GM23338 (cell line): ENCODE results near the gene HEATR1. TPM values are rescaled to one million over a fixed set of nuclear protein-coding genes. Genes with fewer than 3 reads are reported as not detected.

Source experiments
- ATAC-seq: fragments of 200-7000 bp; cut with Tn5 transposase; 3 replicates; pipeline ENCODE4 v1.9.1; 2020
- DNase-seq: peaks from one replicate; pipeline ENCODE4 v3.0.0-alpha.2; 2015; ENCODE audit warnings: low spot score
- H2AFZ ChIP-seq: fragments of 200-600 bp; sonication (generic); 2 replicates; pipeline ENCODE4 v1.8.0; 2016; ENCODE audit warnings: antibody characterized with exemption, mild to moderate bottlenecking, moderate library complexity
- H3F3A ChIP-seq: fragments of 200-600 bp; sonication (generic); replicated peaks from 2 replicates; pipeline ENCODE4 v1.8.0; 2017; ENCODE audit warnings: antibody characterized with exemption, mixed run types, low read depth
- H3K27ac ChIP-seq: fragments of 200-600 bp; sonication (generic); 2 replicates; pipeline ENCODE4 v1.6.1; 2016; ENCODE audit warnings: low read depth
- H3K27me3 ChIP-seq: fragments of 200-600 bp; sonication (generic); 2 replicates; pipeline ENCODE4 v1.8.0; 2016; ENCODE audit warnings: mild to moderate bottlenecking, mixed run types, moderate library complexity; ENCODE audit not compliant: insufficient read depth
- H3K36me3 ChIP-seq: fragments of 200-600 bp; sonication (generic); 2 replicates; pipeline ENCODE4 v1.8.0; 2016; ENCODE audit warnings: mild to moderate bottlenecking; ENCODE audit not compliant: insufficient read depth
- H3K4me1 ChIP-seq: fragments of 200-600 bp; sonication (generic); 2 replicates; pipeline ENCODE4 v1.8.0; 2016; ENCODE audit warnings: mild to moderate bottlenecking, moderate library complexity; ENCODE audit not compliant: insufficient read depth
- H3K4me2 ChIP-seq: fragments of 200-600 bp; sonication (generic); 2 replicates; pipeline ENCODE4 v1.7.1; 2017; ENCODE audit warnings: mixed run types
- H3K4me3 ChIP-seq: fragments of 200-600 bp; sonication (generic); 2 replicates; pipeline ENCODE4 v1.6.1; 2016; ENCODE audit warnings: mixed run types
- H3K79me2 ChIP-seq: fragments of 200-600 bp; sonication (generic); replicated peaks from 2 replicates; pipeline ENCODE4 v1.8.0; 2017; ENCODE audit warnings: mild to moderate bottlenecking; ENCODE audit not compliant: insufficient read depth
- H3K9me2 ChIP-seq: fragments of 200-600 bp; sonication (generic); 2 replicates; pipeline ENCODE4 v1.8.0; 2017; ENCODE audit not compliant: insufficient read depth
- H4K20me1 ChIP-seq: fragments of 200-600 bp; sonication (generic); replicated peaks from 2 replicates; pipeline ENCODE4 v1.8.0; 2017; ENCODE audit warnings: mild to moderate bottlenecking; ENCODE audit not compliant: insufficient read depth
- H3K27ac Mint-ChIP-seq: 2 replicates; pipeline ENCODE4 v1.8.0; 2020; ENCODE audit warnings: inconsistent platforms, mild to moderate bottlenecking, moderate library complexity, mixed read lengths
- H3K27me3 Mint-ChIP-seq: 3 replicates; pipeline ENCODE4 v1.8.0; 2022; ENCODE audit warnings: low read depth, mild to moderate bottlenecking, moderate library complexity, mixed read lengths, inconsistent platforms; ENCODE audit not compliant: insufficient read depth, poor library complexity
- H3K36me3 Mint-ChIP-seq: 3 replicates; pipeline ENCODE4 v1.8.0; 2021; ENCODE audit warnings: low read depth, mild to moderate bottlenecking, inconsistent platforms, moderate library complexity, mixed read lengths
- H3K4me1 Mint-ChIP-seq: 3 replicates; pipeline ENCODE4 v1.8.0; 2020; ENCODE audit warnings: mild to moderate bottlenecking, inconsistent platforms, mixed read lengths
- H3K4me3 Mint-ChIP-seq: 3 replicates; pipeline ENCODE4 v1.8.0; 2021; ENCODE audit warnings: moderate library complexity, mild to moderate bottlenecking, inconsistent platforms, mixed read lengths
- H3K9me3 Mint-ChIP-seq: 3 replicates; pipeline ENCODE4 v1.8.0; 2020; ENCODE audit warnings: moderate library complexity, mild to moderate bottlenecking, inconsistent platforms, mixed read lengths
- CREB1 ChIP-seq: fragments of 250-450 bp; sonication (Bioruptor Pico); IDR thresholded peaks from 2 replicates; pipeline ENCODE4 v1.5.0; 2020; ENCODE audit warnings: low read depth, mild to moderate bottlenecking, moderate library complexity
- EZH2 ChIP-seq: fragments of 200-600 bp; sonication (generic); IDR thresholded peaks from one replicate; pipeline ENCODE4 v1.8.0; 2017; ENCODE audit warnings: antibody characterized with exemption, mild to moderate bottlenecking, low read depth; ENCODE audit not compliant: unreplicated experiment
- EZH2phosphoT487 ChIP-seq: fragments of 200-600 bp; sonication (generic); IDR thresholded peaks from one replicate; pipeline ENCODE4 v1.8.1; 2018; ENCODE audit warnings: antibody characterized with exemption; ENCODE audit not compliant: unreplicated experiment
- JUNB ChIP-seq: IDR thresholded peaks from one replicate; pipeline ENCODE4 v1.6.1; 2016; ENCODE audit warnings: antibody characterized with exemption; ENCODE audit not compliant: unreplicated experiment
- NANOG ChIP-seq: IDR thresholded peaks from 2 replicates; pipeline ENCODE4 v1.6.1; 2016; ENCODE audit warnings: antibody characterized with exemption, borderline replicate concordance
- POLR2AphosphoS5 ChIP-seq: IDR thresholded peaks from 2 replicates; pipeline ENCODE4 v1.6.1; 2016; ENCODE audit warnings: antibody characterized with exemption, low read depth
- STAT1 ChIP-seq: IDR thresholded peaks from one replicate; pipeline ENCODE4 v1.6.1; 2016; ENCODE audit warnings: antibody characterized with exemption; ENCODE audit not compliant: unreplicated experiment
- ZNF114 ChIP-seq: fragments of 250-450 bp; sonication (Bioruptor Pico); IDR thresholded peaks from 2 replicates; pipeline ENCODE4 v1.5.0; 2020; ENCODE audit warnings: mild to moderate bottlenecking, moderate library complexity
- ZNF331 ChIP-seq: fragments of 250-450 bp; sonication (Bioruptor Pico); IDR thresholded peaks from 2 replicates; pipeline ENCODE4 v1.5.0; 2020; ENCODE audit warnings: low read depth, mild to moderate bottlenecking, moderate library complexity
- polyA plus RNA-seq: library from polyadenylated mRNA; unstranded; fragments of >200 nt; fragmentation: Nextera tagmentation; extraction: Ambion mirVana; gene quantifications from 2 replicates; pipeline ENCODE4 v1.2.1, GENCODE V29; 2016
- total RNA-seq: library from RNA; depleted of rRNA; stranded (reverse); fragments of >200 nt; shearing (Covaris generic); gene quantifications from 2 replicates; pipeline ENCODE4 v1.2.3, GENCODE V29; 2014
- TF ChIP-seq, protein P1 (sequence below): IDR thresholded peaks from one replicate; pipeline ENCODE4 v1.6.1; 2018; ENCODE audit warnings: antibody characterized with exemption; ENCODE audit not compliant: unreplicated experiment
- TF ChIP-seq, protein P2 (sequence below), 2 experiments: fragments of 200-600 bp in 1 of 2; sonication (generic) in 1 of 2; conservative IDR thresholded peaks; 2 replicates each; pipeline versions ENCODE4 v1.5.1 to v1.6.1; 2016 to 2017; ENCODE audit warnings: antibody characterized with exemption in 2 of 2, low read depth in 2 of 2, mild to moderate bottlenecking in 2 of 2, moderate library complexity in 1 of 2
- TF ChIP-seq, protein P3 (sequence below): fragments of 250-450 bp; sonication (Bioruptor Pico); IDR thresholded peaks from 2 replicates; pipeline ENCODE4 v1.5.0; 2020; ENCODE audit warnings: mild to moderate bottlenecking, moderate library complexity
- TF ChIP-seq, protein P4 (sequence below): IDR thresholded peaks from 2 replicates; pipeline ENCODE4 v1.6.1; 2016; ENCODE audit warnings: antibody characterized with exemption

Gene HEATR1
- total and polyA plus RNA-seq, 2 experiments from 2014 or later: 17.2 to 81.1 TPM

DNA sequence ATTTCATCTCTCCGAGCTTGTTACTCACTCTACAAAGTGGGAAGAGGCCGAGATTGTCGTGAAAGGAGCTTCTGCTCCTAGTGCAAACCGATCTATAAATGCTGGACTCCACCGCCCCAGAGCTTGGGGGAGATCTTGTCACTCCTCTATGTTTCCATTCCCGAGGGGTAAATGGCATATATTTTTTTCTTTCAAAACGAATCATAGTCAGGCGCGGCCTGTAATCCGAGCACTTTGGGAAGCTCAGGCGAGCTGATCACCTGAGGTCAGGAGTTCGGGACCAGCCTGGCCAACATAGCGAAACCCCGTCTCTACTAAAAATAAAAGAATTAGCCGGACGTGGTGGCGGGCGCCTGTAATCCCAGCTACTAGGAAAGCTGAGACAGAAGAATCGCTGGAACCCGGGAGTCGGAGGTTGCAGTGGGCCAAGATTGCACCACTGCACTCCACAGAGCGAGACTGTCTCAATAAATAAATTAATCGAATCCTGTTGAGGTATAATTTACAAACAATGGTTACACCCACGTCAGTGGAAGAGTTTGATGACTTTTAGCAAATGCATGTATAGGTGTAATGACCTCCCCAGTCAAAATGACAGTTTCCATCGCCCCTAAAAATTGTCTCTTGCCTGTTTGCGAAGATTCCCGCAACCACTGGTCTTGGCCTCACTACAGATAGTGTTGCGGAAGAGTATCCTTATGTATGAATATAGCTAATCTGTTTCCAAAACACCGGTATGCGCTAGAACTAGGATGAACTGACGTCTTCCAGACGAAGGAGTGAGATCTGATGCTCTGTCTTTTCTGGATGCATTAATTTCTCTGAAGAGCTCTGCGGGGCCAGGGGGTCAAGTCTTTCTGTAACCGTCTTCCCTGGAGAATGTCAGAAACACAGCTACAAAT lies 840 bp upstream of the HEATR1 start:
- Histone ChIP-seq H3K4me2 (peak overlapping the region; percentile 98), H3F3A (no peaks in the 10 kb centered on the region), H4K20me1 (peaks cover 5% of the 10 kb centered on the region; the same call in 1 of the 2 replicates), H3K9me2 (no peaks in the 10 kb centered on the region), H3K79me2 (peaks cover 40% of the 10 kb centered on the region), H3K4me3 (peak overlapping the region; percentile 67), H3K4me1 (peaks cover 12% of the 10 kb centered on the region), H3K36me3 (peaks cover 15% of the 10 kb centered on the region), H3K27ac (peak overlapping the region; percentile 83), H2AFZ (peak overlapping the region; percentile 92), H3K27me3 (no peaks in the 10 kb centered on the region)
- Mint-ChIP-seq H3K27me3 (peaks cover 8% of the 10 kb centered on the region), H3K4me1 (peaks cover 14% of the 10 kb centered on the region), H3K27ac (peak overlapping the region; percentile 93), H3K9me3 (no peaks in the 10 kb centered on the region), H3K4me3 (peak overlapping the region; percentile 98), H3K36me3 (peaks cover 27% of the 10 kb centered on the region; the same call in 2 of the 3 replicates)
- TF ChIP-seq, protein P1, sequence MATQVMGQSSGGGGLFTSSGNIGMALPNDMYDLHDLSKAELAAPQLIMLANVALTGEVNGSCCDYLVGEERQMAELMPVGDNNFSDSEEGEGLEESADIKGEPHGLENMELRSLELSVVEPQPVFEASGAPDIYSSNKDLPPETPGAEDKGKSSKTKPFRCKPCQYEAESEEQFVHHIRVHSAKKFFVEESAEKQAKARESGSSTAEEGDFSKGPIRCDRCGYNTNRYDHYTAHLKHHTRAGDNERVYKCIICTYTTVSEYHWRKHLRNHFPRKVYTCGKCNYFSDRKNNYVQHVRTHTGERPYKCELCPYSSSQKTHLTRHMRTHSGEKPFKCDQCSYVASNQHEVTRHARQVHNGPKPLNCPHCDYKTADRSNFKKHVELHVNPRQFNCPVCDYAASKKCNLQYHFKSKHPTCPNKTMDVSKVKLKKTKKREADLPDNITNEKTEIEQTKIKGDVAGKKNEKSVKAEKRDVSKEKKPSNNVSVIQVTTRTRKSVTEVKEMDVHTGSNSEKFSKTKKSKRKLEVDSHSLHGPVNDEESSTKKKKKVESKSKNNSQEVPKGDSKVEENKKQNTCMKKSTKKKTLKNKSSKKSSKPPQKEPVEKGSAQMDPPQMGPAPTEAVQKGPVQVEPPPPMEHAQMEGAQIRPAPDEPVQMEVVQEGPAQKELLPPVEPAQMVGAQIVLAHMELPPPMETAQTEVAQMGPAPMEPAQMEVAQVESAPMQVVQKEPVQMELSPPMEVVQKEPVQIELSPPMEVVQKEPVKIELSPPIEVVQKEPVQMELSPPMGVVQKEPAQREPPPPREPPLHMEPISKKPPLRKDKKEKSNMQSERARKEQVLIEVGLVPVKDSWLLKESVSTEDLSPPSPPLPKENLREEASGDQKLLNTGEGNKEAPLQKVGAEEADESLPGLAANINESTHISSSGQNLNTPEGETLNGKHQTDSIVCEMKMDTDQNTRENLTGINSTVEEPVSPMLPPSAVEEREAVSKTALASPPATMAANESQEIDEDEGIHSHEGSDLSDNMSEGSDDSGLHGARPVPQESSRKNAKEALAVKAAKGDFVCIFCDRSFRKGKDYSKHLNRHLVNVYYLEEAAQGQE: no peak
- no peak for TF ChIP-seq NANOG
- no peak for TF ChIP-seq JUNB
- TF ChIP-seq ZNF114 (CRISPR knock-in tag): no peak
- no peak for TF ChIP-seq STAT1
- no peak for TF ChIP-seq EZH2
- TF ChIP-seq ZNF331 (CRISPR knock-in tag): no peak
- TF ChIP-seq, protein P2, sequence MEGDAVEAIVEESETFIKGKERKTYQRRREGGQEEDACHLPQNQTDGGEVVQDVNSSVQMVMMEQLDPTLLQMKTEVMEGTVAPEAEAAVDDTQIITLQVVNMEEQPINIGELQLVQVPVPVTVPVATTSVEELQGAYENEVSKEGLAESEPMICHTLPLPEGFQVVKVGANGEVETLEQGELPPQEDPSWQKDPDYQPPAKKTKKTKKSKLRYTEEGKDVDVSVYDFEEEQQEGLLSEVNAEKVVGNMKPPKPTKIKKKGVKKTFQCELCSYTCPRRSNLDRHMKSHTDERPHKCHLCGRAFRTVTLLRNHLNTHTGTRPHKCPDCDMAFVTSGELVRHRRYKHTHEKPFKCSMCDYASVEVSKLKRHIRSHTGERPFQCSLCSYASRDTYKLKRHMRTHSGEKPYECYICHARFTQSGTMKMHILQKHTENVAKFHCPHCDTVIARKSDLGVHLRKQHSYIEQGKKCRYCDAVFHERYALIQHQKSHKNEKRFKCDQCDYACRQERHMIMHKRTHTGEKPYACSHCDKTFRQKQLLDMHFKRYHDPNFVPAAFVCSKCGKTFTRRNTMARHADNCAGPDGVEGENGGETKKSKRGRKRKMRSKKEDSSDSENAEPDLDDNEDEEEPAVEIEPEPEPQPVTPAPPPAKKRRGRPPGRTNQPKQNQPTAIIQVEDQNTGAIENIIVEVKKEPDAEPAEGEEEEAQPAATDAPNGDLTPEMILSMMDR (conservative IDR thresholded peaks at IDR 0.05; ENCODE audit: low read depth in 2 of 2): no peak
- TF ChIP-seq, protein P3, sequence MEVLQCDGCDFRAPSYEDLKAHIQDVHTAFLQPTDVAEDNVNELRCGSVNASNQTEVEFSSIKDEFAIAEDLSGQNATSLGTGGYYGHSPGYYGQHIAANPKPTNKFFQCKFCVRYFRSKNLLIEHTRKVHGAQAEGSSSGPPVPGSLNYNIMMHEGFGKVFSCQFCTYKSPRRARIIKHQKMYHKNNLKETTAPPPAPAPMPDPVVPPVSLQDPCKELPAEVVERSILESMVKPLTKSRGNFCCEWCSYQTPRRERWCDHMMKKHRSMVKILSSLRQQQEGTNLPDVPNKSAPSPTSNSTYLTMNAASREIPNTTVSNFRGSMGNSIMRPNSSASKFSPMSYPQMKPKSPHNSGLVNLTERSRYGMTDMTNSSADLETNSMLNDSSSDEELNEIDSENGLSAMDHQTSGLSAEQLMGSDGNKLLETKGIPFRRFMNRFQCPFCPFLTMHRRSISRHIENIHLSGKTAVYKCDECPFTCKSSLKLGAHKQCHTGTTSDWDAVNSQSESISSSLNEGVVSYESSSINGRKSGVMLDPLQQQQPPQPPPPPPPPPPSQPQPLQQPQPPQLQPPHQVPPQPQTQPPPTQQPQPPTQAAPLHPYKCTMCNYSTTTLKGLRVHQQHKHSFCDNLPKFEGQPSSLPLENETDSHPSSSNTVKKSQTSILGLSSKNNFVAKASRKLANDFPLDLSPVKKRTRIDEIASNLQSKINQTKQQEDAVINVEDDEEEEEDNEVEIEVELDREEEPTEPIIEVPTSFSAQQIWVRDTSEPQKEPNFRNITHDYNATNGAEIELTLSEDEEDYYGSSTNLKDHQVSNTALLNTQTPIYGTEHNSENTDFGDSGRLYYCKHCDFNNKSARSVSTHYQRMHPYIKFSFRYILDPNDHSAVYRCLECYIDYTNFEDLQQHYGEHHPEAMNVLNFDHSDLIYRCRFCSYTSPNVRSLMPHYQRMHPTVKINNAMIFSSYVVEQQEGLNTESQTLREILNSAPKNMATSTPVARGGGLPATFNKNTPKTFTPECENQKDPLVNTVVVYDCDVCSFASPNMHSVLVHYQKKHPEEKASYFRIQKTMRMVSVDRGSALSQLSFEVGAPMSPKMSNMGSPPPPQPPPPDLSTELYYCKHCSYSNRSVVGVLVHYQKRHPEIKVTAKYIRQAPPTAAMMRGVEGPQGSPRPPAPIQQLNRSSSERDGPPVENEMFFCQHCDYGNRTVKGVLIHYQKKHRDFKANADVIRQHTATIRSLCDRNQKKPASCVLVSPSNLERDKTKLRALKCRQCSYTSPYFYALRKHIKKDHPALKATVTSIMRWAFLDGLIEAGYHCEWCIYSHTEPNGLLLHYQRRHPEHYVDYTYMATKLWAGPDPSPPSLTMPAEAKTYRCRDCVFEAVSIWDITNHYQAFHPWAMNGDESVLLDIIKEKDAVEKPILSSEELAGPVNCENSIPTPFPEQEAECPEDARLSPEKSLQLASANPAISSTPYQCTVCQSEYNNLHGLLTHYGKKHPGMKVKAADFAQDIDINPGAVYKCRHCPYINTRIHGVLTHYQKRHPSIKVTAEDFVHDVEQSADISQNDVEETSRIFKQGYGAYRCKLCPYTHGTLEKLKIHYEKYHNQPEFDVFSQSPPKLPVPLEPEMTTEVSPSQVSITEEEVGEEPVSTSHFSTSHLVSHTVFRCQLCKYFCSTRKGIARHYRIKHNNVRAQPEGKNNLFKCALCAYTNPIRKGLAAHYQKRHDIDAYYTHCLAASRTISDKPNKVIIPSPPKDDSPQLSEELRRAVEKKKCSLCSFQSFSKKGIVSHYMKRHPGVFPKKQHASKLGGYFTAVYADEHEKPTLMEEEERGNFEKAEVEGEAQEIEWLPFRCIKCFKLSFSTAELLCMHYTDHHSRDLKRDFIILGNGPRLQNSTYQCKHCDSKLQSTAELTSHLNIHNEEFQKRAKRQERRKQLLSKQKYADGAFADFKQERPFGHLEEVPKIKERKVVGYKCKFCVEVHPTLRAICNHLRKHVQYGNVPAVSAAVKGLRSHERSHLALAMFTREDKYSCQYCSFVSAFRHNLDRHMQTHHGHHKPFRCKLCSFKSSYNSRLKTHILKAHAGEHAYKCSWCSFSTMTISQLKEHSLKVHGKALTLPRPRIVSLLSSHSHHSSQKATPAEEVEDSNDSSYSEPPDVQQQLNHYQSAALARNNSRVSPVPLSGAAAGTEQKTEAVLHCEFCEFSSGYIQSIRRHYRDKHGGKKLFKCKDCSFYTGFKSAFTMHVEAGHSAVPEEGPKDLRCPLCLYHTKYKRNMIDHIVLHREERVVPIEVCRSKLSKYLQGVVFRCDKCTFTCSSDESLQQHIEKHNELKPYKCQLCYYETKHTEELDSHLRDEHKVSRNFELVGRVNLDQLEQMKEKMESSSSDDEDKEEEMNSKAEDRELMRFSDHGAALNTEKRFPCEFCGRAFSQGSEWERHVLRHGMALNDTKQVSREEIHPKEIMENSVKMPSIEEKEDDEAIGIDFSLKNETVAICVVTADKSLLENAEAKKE: no peak
- no peak for TF ChIP-seq CREB1 (CRISPR knock-in tag)
- TF ChIP-seq, protein P4, sequence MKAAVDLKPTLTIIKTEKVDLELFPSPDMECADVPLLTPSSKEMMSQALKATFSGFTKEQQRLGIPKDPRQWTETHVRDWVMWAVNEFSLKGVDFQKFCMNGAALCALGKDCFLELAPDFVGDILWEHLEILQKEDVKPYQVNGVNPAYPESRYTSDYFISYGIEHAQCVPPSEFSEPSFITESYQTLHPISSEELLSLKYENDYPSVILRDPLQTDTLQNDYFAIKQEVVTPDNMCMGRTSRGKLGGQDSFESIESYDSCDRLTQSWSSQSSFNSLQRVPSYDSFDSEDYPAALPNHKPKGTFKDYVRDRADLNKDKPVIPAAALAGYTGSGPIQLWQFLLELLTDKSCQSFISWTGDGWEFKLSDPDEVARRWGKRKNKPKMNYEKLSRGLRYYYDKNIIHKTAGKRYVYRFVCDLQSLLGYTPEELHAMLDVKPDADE: no peak
- TF ChIP-seq POLR2AphosphoS5: no peak
- no peak for TF ChIP-seq EZH2phosphoT487
- ATAC-seq (no peak; the same call in 1 of the 3 replicates), DNase-seq (no peak)
